HCT116 (cell line): Measurements from ENCODE around the gene CLRN3. TPM values are rescaled to one million over a fixed set of nuclear protein-coding genes. Genes with fewer than 3 reads are reported as not detected.
A peak's percentile ranks its signal among the peaks of the same experiment; 100 is the strongest.

Experiments
- ATAC-seq: fragments of 200-7000 bp; cut with Tn5 transposase; 2 replicates; pipeline ENCODE4 v1.9.1; 2020; ENCODE audit warnings: mild to moderate bottlenecking, moderate library complexity
- BruUV-seq: library from RNA; stranded (reverse); fragments of 400-500 nt; replicated peaks from 2 replicates; lab custom pipeline; 2021; lab: Mats Ljungman, UMichigan
- CTCF ChIA-PET: fragments of 300-600 bp; sonication (Branson Sonifier 250); formaldehyde crosslinking; loops from one replicate; lab custom pipeline; 2021; ENCODE audit warnings: antibody characterized with exemption; lab: Charles Lee
- POLR2A ChIA-PET: fragments of 300-600, 350-600 bp; sonication (Branson Sonifier 250); formaldehyde crosslinking; loops from one replicate; lab custom pipeline; 2021; ENCODE audit warnings: antibody characterized with exemption; lab: Charles Lee
- RAD21 ChIA-PET, 2 experiments: fragments of 300-600 bp; sonication (Branson Sonifier 250); formaldehyde crosslinking; loops; one replicate each; lab custom pipeline; 2023; ENCODE audit warnings: low total read pairs in 2 of 2; ENCODE audit not compliant: uncharacterized antibody in 2 of 2, unreplicated experiment in 2 of 2, low non-redundant PET in 1 of 2; lab: Charles Lee
- DNase-seq: peaks from one replicate; pipeline ENCODE4 v3.0.0-alpha.2; 2010; ENCODE audit warnings: low read depth, low spot score
- H2AFZ ChIP-seq: fragments of 200-600 bp; shearing (Covaris generic), sonication (generic); 2 replicates; pipeline ENCODE4 v1.6.1; 2017; ENCODE audit warnings: low read depth, mixed run types, mixed read lengths, antibody characterized with exemption, low read length; ENCODE audit not compliant: poor library complexity, severe bottlenecking
- H3K27ac ChIP-seq: 2 replicates; pipeline ENCODE4 v1.5.1; 2012; ENCODE audit warnings: low read depth, low read length
- H3K27me3 ChIP-seq: fragments of 200-600 bp; sonication (generic); 2 replicates; pipeline ENCODE4 v1.6.1; 2016; ENCODE audit warnings: mixed run types, low read length, mixed read lengths; ENCODE audit not compliant: insufficient read depth
- H3K36me3 ChIP-seq, 2 experiments: fragments of 200-500 bp in 1 of 2; fragments of 200-600 bp in 1 of 2; sonication (Bioruptor generic) in 1 of 2; sonication (generic) in 1 of 2; 2 replicates each; pipeline versions ENCODE4 v1.5.1 to v1.6.1; 2014 to 2016; ENCODE audit warnings: low read length in 2 of 2, inconsistent platforms in 1 of 2, mixed read lengths in 1 of 2, mixed run types in 1 of 2; ENCODE audit not compliant: insufficient read depth in 2 of 2, control insufficient read depth in 1 of 2
- H3K4me1 ChIP-seq, 2 experiments: fragments of 200-600 bp in 1 of 2; sonication (generic) in 1 of 2; 2 replicates each; pipeline versions ENCODE4 v1.5.1 to v1.6.1; 2012 to 2017; ENCODE audit warnings: low read length in 2 of 2, inconsistent platforms in 1 of 2, mild to moderate bottlenecking in 1 of 2, mixed read lengths in 1 of 2, mixed run types in 1 of 2, moderate library complexity in 1 of 2; ENCODE audit not compliant: insufficient read depth in 2 of 2, control insufficient read depth in 1 of 2
- H3K4me2 ChIP-seq: fragments of 200-600 bp; sonication (generic); 2 replicates; pipeline ENCODE4 v1.6.1; 2017; ENCODE audit warnings: mixed run types, low read length, mixed read lengths
- H3K4me3 ChIP-seq, 2 experiments: fragments of 200-600 bp in 1 of 2; sonication (generic) in 1 of 2; replicated peaks in 1 of 2; 2 replicates each; pipeline ENCODE4 v1.5.1; 2011 to 2016; ENCODE audit warnings: low read length in 2 of 2, control low read depth in 1 of 2, low read depth in 1 of 2, mild to moderate bottlenecking in 1 of 2, mixed read lengths in 1 of 2, mixed run types in 1 of 2
- H3K79me2 ChIP-seq: fragments of 200-600 bp; sonication (generic); 2 replicates; pipeline ENCODE4 v1.6.1; 2017; ENCODE audit warnings: mild to moderate bottlenecking, mixed run types, low read length, moderate library complexity, mixed read lengths; ENCODE audit not compliant: insufficient read depth
- H3K9ac ChIP-seq: fragments of 200-600 bp; sonication (generic); 2 replicates; pipeline ENCODE4 v1.6.1; 2016; ENCODE audit warnings: low read length, mixed read lengths
- H3K9me2 ChIP-seq: fragments of 200-600 bp; sonication (generic), shearing (Covaris generic); 2 replicates; pipeline ENCODE4 v1.6.1; 2017; ENCODE audit warnings: mixed run types, mild to moderate bottlenecking, moderate library complexity; ENCODE audit not compliant: insufficient read depth
- H3K9me3 ChIP-seq, 2 experiments: fragments of 200-500 bp in 1 of 2; fragments of 200-600 bp in 1 of 2; sonication (Bioruptor generic) in 1 of 2; sonication (generic) in 1 of 2; 2 replicates each; pipeline ENCODE4 v1.6.1; 2014 to 2017; ENCODE audit warnings: low read length in 2 of 2, mixed read lengths in 2 of 2, inconsistent platforms in 1 of 2, low read depth in 1 of 2, mild to moderate bottlenecking in 1 of 2, mixed run types in 1 of 2, moderate library complexity in 1 of 2; ENCODE audit not compliant: control insufficient read depth in 1 of 2, insufficient read depth in 1 of 2
- H4K20me1 ChIP-seq: fragments of 200-600 bp; sonication (generic), shearing (Covaris generic); 2 replicates; pipeline ENCODE4 v1.6.1; 2017; ENCODE audit warnings: mixed run types, mild to moderate bottlenecking, moderate library complexity; ENCODE audit not compliant: insufficient read depth
- ATF3 ChIP-seq: IDR thresholded peaks from 2 replicates; pipeline ENCODE4 v1.6.1; 2012
- CEBPB ChIP-seq: IDR thresholded peaks from 2 replicates; pipeline ENCODE4 v1.6.1; 2012; ENCODE audit warnings: low read depth
- ELF1 ChIP-seq: IDR thresholded peaks from 2 replicates; pipeline ENCODE4 v1.6.1; 2012; ENCODE audit warnings: low read depth, borderline replicate concordance
- EZH2 ChIP-seq: fragments of 200-600 bp; sonication (generic); IDR thresholded peaks from 2 replicates; pipeline ENCODE4 v1.6.1; 2017; ENCODE audit warnings: antibody characterized with exemption, mixed run types
- POLR2A ChIP-seq: IDR thresholded peaks from 2 replicates; pipeline ENCODE4 v1.7.0; 2011; ENCODE audit warnings: borderline replicate concordance; ENCODE audit not compliant: insufficient read depth, insufficient read length; ENCODE audit errors: extremely low read depth
- POLR2AphosphoS5 ChIP-seq: IDR thresholded peaks from 2 replicates; pipeline ENCODE4 v1.6.1; 2011; ENCODE audit warnings: mild to moderate bottlenecking, low read depth, low read length, moderate library complexity
- REST ChIP-seq: IDR thresholded peaks from 2 replicates; pipeline ENCODE4 v1.6.1; 2012; ENCODE audit warnings: low read depth
- SP1 ChIP-seq: IDR thresholded peaks from 2 replicates; pipeline ENCODE4 v1.6.1; 2012; ENCODE audit warnings: low read depth
- SRF ChIP-seq: IDR thresholded peaks from 2 replicates; pipeline ENCODE4 v1.6.1; 2012; ENCODE audit warnings: low read depth
- YY1 ChIP-seq: IDR thresholded peaks from 2 replicates; pipeline ENCODE4 v1.6.1; 2011; ENCODE audit warnings: low read length, low read depth, moderate library complexity, mild to moderate bottlenecking; ENCODE audit not compliant: insufficient replicate concordance; ENCODE audit errors: extremely low read depth
- ZBTB33 ChIP-seq: IDR thresholded peaks from 2 replicates; pipeline ENCODE4 v1.6.1; 2011; ENCODE audit warnings: mild to moderate bottlenecking, low read length, moderate library complexity; ENCODE audit not compliant: insufficient replicate concordance; ENCODE audit errors: extremely low read depth
- ZNF274 ChIP-seq: fragments of 200-500 bp; sonication (Bioruptor generic); IDR thresholded peaks from 2 replicates; pipeline ENCODE4 v1.6.1; 2014; ENCODE audit warnings: mild to moderate bottlenecking, low read depth, low read length, inconsistent platforms
- intact Hi-C: fragments of 100-400 bp; cut with micrococcal nuclease; formaldehyde crosslinking; loops from 2 replicates; pipeline ENCODE4 v1.10.0; 2022
- total RNA-seq: library from RNA; stranded (reverse); gene quantifications from one replicate; pipeline ENCODE4 v1.2.1, GENCODE V29; 2021; ENCODE audit not compliant: unreplicated experiment

Gene CLRN3
- total RNA-seq, 1 experiment from 2014 or later = 0.39 TPM

- Histone ChIP-seq H4K20me1 (no peaks in the 10 kb centered on the region), H2AFZ (no peak overlapping the region), H3K27me3 (no peaks in the 10 kb centered on the region), H3K9ac (peak overlapping the region; percentile 38; the same call in 1 of the 2 replicates), H3K4me3 (no peak overlapping the region), H3K27ac (peak overlapping the region; percentile 35), H3K4me2 (peak overlapping the region; percentile 90)
- no peak for DNase-seq
- BruUV-seq = no TSS peak
- TF ChIP-seq SRF = no peak
- TF ChIP-seq POLR2A = no peak
- TF ChIP-seq ATF3 = no peak
- TF ChIP-seq REST = no peak
- no peak for TF ChIP-seq POLR2AphosphoS5
- TF ChIP-seq ELF1 = no peak
- no peak for TF ChIP-seq SP1
- no peak for TF ChIP-seq ZNF274
- TF ChIP-seq CEBPB = no peak
- TF ChIP-seq ZBTB33 = no peak
- TF ChIP-seq EZH2 = no peak
- TF ChIP-seq YY1 = no peak
- TF ChIP-seq, all 23 proteins: peak for 0
- intact Hi-C loops = no loop called here
- Histone ChIP-seq H3K36me3 (no peaks in the 10 kb centered on the region), H3K9me3 (no peaks in the 10 kb centered on the region), H3K9me2 (no peaks in the 10 kb centered on the region; the same call in 1 of the 2 replicates), H3K4me1 (peaks cover 21 to 70% of the 10 kb centered on the region in 2 experiments), H3K79me2 (no peaks in the 10 kb centered on the region)
- ChIA-PET RAD21 (no interaction called here), CTCF (interaction anchor here (1.6 to 2.7 kb wide), 2 partner anchors 16 to 89 kb away, joined by 6 to 14 read pairs; partner anchors contain the start of gene PTPRE), POLR2A (interaction anchor here (1.1 kb wide), 1 partner anchor 9 kb away, joined by 3 read pairs; no protein-coding TSS in a partner anchor)
- no peak for ATAC-seq
Measured at GRCh38 chr10:127922206-127922605, 29.5 kb upstream of the CLRN3 start.
